ENCODE data around the gene LIME1.

- no peak for TF ChIP-seq CTCF (conservative IDR thresholded peaks at IDR 0.05 in 1 of 2, IDR thresholded peaks at IDR 0.05 in 1 of 2; ENCODE audit: low read depth in 1 of 2, low read length in 2 of 2)
- no peak for TF ChIP-seq EZH2 (IDR thresholded peaks at IDR 0.05; ENCODE audit: low read length, missing control alignments)
Observed at GRCh38 chr20:63744574-63745423, 8.3 kb downstream of the LIME1 start.

All from fibroblast of lung (primary cell).